Esophagus squamous epithelium (tissue), 4 donors: ENCODE results near the gene ARHGEF17.

Experiments
- CTCF ChIP-seq, 6 experiments: fragments of 450-650 bp in 4 of 6; fragments of 200-600 bp in 2 of 6; sonication (generic) in 2 of 6; IDR thresholded peaks; one replicate each; pipeline ENCODE4 v1.5.1; 2016 to 2019; ENCODE audit warnings: antibody characterized with exemption in 6 of 6, mild to moderate bottlenecking in 4 of 6, moderate library complexity in 4 of 6
- POLR2A ChIP-seq, 4 donors: fragments of 450-650 bp; IDR thresholded peaks; one replicate each; pipeline ENCODE4 v1.6.1; 2017; ENCODE audit warnings: antibody characterized with exemption in 4 of 4, mild to moderate bottlenecking in 4 of 4, moderate library complexity in 3 of 4

DNA sequence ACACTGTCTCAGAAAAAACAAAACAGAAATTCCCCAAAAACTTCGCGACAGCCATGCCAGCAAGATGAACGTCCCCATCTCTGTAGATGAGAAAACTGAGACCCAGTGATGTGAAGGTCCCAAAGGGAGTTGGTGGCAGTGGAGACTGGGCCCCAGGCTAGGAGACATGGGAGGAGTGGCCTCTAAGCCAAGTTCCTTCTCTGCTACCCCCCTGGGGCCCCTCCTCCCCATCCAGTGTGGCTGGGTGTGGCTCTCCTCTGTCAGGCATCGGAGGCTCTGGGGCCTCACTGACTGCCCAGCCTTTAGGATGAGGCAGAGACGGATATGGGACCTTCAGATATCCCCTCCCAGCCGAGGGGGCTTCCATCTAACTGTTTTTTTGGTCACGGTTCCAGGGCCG is 77.9 kb downstream of the ARHGEF17 start:
- TF ChIP-seq CTCF (IDR thresholded peaks at IDR 0.05): no peak
- no peak for TF ChIP-seq POLR2A (IDR thresholded peaks at IDR 0.05)
